Muscle layer of colon (tissue), 2 donors: Measurements from ENCODE around the gene MMD2.

Experiments
- H3K27ac ChIP-seq: one replicate; pipeline ENCODE4 v1.7.0; 2013; ENCODE audit warnings: low read depth, mild to moderate bottlenecking, low read length, moderate library complexity
- H3K27me3 ChIP-seq, 2 donors: one replicate each; pipeline ENCODE4 v1.7.0; 2013; ENCODE audit warnings: low read length in 2 of 2, mild to moderate bottlenecking in 2 of 2; ENCODE audit not compliant: insufficient read depth in 2 of 2, control insufficient read depth in 1 of 2
- H3K36me3 ChIP-seq: one replicate; pipeline ENCODE4 v1.7.0; 2013; ENCODE audit warnings: mild to moderate bottlenecking, low read length; ENCODE audit not compliant: insufficient read depth
- H3K4me1 ChIP-seq: one replicate; pipeline ENCODE4 v1.7.0; 2013; ENCODE audit warnings: mild to moderate bottlenecking, low read length; ENCODE audit not compliant: insufficient read depth
- H3K4me3 ChIP-seq, 2 donors: one replicate each; pipeline ENCODE4 v1.7.0; 2013; ENCODE audit warnings: low read length in 2 of 2, low read depth in 1 of 2, mild to moderate bottlenecking in 1 of 2, moderate library complexity in 1 of 2
- H3K9ac ChIP-seq: one replicate; pipeline ENCODE4 v1.7.0; 2013; ENCODE audit warnings: low read length
- H3K9me3 ChIP-seq: one replicate; pipeline ENCODE4 v1.7.0; 2013; ENCODE audit warnings: mild to moderate bottlenecking, low read length
- donor health status: abdominal sarcoma.
- donor health status: Adenocarcinoma of cecum.

The MMD2 gene

GRCh38 chr7:4878336-4879335, 80.4 kb downstream of the MMD2 start:
- Histone ChIP-seq H3K9ac (no peak overlapping the region), H3K36me3 (no peaks in the 10 kb centered on the region), H3K4me1 (peaks cover 4% of the 10 kb centered on the region), H3K27me3 (peaks cover 0 to 5% of the 10 kb centered on the region in 2 donors), H3K27ac (no peak overlapping the region), H3K4me3 (no peak overlapping the region), H3K9me3 (no peaks in the 10 kb centered on the region)

GRCh38 chr7:4876586-4876985, 82.4 kb downstream of the MMD2 start:
- Histone ChIP-seq H3K9ac (no peak overlapping the region), H3K27ac (no peak overlapping the region), H3K36me3 (no peaks in the 10 kb centered on the region), H3K27me3 (no peaks in the 10 kb centered on the region), H3K4me3 (no peak overlapping the region), H3K4me1 (no peaks in the 10 kb centered on the region), H3K9me3 (no peaks in the 10 kb centered on the region)

- H3K36me3 ChIP-seq, result no peaks in the 10 kb centered on the region
Observed at GRCh38 chr7:4875391-4875790, 83.6 kb downstream of the MMD2 start.

GRCh38 chr7:4873071-4873944, 85.7 kb downstream of the MMD2 start:
- H3K27me3 ChIP-seq, result no peaks in the 10 kb centered on the region
- H3K9ac ChIP-seq, result no peak overlapping the region
- no peak overlapping the region for H3K4me3 ChIP-seq
- H3K36me3 ChIP-seq, result no peaks in the 10 kb centered on the region
- no peaks in the 10 kb centered on the region for H3K4me1 ChIP-seq
- H3K27ac ChIP-seq, result no peak overlapping the region
- no peaks in the 10 kb centered on the region for H3K9me3 ChIP-seq

More at GRCh38 chr7:4875391-4875790, 83.6 kb downstream of the MMD2 start:
- Histone ChIP-seq H3K4me3 (no peak overlapping the region), H3K27ac (no peak overlapping the region), H3K9me3 (no peaks in the 10 kb centered on the region), H3K4me1 (no peaks in the 10 kb centered on the region), H3K27me3 (no peaks in the 10 kb centered on the region), H3K9ac (no peak overlapping the region)

GRCh38 chr7:4871930-4872675, 86.9 kb downstream of the MMD2 start:
- no peak overlapping the region for H3K9ac ChIP-seq
- no peaks in the 10 kb centered on the region for H3K4me1 ChIP-seq
- H3K36me3 ChIP-seq, result no peaks in the 10 kb centered on the region
- H3K4me3 ChIP-seq, result no peak overlapping the region
- no peaks in the 10 kb centered on the region for H3K27me3 ChIP-seq
- no peaks in the 10 kb centered on the region for H3K9me3 ChIP-seq
- no peak overlapping the region for H3K27ac ChIP-seq

GRCh38 chr7:4871056-4871680, 87.8 kb downstream of the MMD2 start:
- Histone ChIP-seq H3K27ac (no peak overlapping the region), H3K4me3 (no peak overlapping the region), H3K9ac (no peak overlapping the region), H3K9me3 (no peaks in the 10 kb centered on the region), H3K27me3 (no peaks in the 10 kb centered on the region), H3K4me1 (no peaks in the 10 kb centered on the region), H3K36me3 (no peaks in the 10 kb centered on the region)

- Histone ChIP-seq H3K4me1 (no peaks in the 10 kb centered on the region), H3K27me3 (peaks cover 0 to 1% of the 10 kb centered on the region in 2 donors), H3K27ac (no peak overlapping the region), H3K36me3 (no peaks in the 10 kb centered on the region), H3K9me3 (no peaks in the 10 kb centered on the region), H3K9ac (no peak overlapping the region), H3K4me3 (no peak overlapping the region)
Observed at GRCh38 chr7:4868493-4868892, 90.5 kb downstream of the MMD2 start.

- Histone ChIP-seq H3K27me3 (peaks cover 6 to 7% of the 10 kb centered on the region in 2 donors), H3K9me3 (no peaks in the 10 kb centered on the region), H3K4me3 (no peak overlapping the region), H3K4me1 (no peaks in the 10 kb centered on the region), H3K36me3 (no peaks in the 10 kb centered on the region), H3K27ac (no peak overlapping the region), H3K9ac (no peak overlapping the region)
Observed at GRCh38 chr7:4866528-4867496, 92.2 kb downstream of the MMD2 start.

GRCh38 chr7:4862156-4862555, 96.8 kb downstream of the MMD2 start:
- Histone ChIP-seq H3K27ac (no peak overlapping the region), H3K4me3 (peak overlapping the region in 1 of 2 donors; percentile 24), H3K9ac (no peak overlapping the region), H3K4me1 (no peaks in the 10 kb centered on the region), H3K9me3 (no peaks in the 10 kb centered on the region), H3K36me3 (no peaks in the 10 kb centered on the region), H3K27me3 (peaks cover 7% of the 10 kb centered on the region in 2 donors)

- Histone ChIP-seq H3K27ac (no peak within 1 kb of the TSS), H3K4me3 (peak within 1 kb of the TSS in 1 of 2 donors; percentile 24), H3K9ac (no peak within 1 kb of the TSS), H3K27me3 (peaks cover 7% of the 10 kb centered on the region in 2 donors), H3K36me3 (no peaks in the 10 kb centered on the region), H3K9me3 (no peaks in the 10 kb centered on the region), H3K4me1 (no peaks in the 10 kb centered on the region)
Observed at GRCh38 chr7:4861673-4862072, 97.3 kb downstream of the MMD2 start, which contains the start of gene PAPOLB. PAPOLB (minus strand) TSS chr7:4862030; CDS start chr7:4861810, 220 bp downstream.
